IMR-90 (cell line): ENCODE results near the gene PRSS1. TPM values are rescaled to one million over a fixed set of nuclear protein-coding genes. Genes with fewer than 3 reads are reported as not detected.

Experiments
- ATAC-seq: fragments of 200-7000 bp; cut with Tn5 transposase; 2 replicates; pipeline ENCODE4 v1.9.1; 2020; ENCODE audit warnings: low read depth, mild to moderate bottlenecking, moderate library complexity
- BruUV-seq: library from RNA; stranded (reverse); fragments of 400-500 nt; replicated peaks from 2 replicates; lab custom pipeline; 2021; lab: Mats Ljungman, UMichigan
- CTCF ChIA-PET: fragments of 300-600 bp; formaldehyde crosslinking; extraction: SDS; loops from one replicate; lab custom pipeline; 2021; ENCODE audit warnings: antibody characterized with exemption; lab: Yijun Ruan, JAX
- POLR2A ChIA-PET: fragments of 300-600 bp; sonication (Branson Sonifier 250); formaldehyde crosslinking; loops from one replicate; lab custom pipeline; 2022; ENCODE audit warnings: antibody characterized with exemption; ENCODE audit not compliant: unreplicated experiment; lab: Charles Lee
- DNase-seq: peaks from one replicate; pipeline ENCODE4 v3.0.0; 2013
- H2AFZ ChIP-seq: replicated peaks from 2 replicates; pipeline ENCODE3; 2013; ENCODE audit warnings: low read length, mild to moderate bottlenecking; ENCODE audit not compliant: poor library complexity
- H2AK5ac ChIP-seq: 2 replicates; pipeline ENCODE4 v1.6.1; 2013; ENCODE audit warnings: low read depth, low read length, inconsistent platforms
- H2AK9ac ChIP-seq: replicated peaks from 2 replicates; pipeline ENCODE3; 2013; ENCODE audit warnings: mild to moderate bottlenecking, low read depth, low read length, moderate library complexity; ENCODE audit not compliant: poor library complexity
- H2BK120ac ChIP-seq: 2 replicates; pipeline ENCODE4 v1.6.1; 2013; ENCODE audit warnings: low read depth, low read length, inconsistent platforms
- H2BK15ac ChIP-seq: 3 replicates; pipeline ENCODE4 v1.6.1; 2013; ENCODE audit warnings: low read depth, low read length, inconsistent platforms
- H2BK20ac ChIP-seq: 2 replicates; pipeline ENCODE4 v1.6.1; 2013; ENCODE audit warnings: low read depth, mild to moderate bottlenecking, inconsistent platforms, low read length, moderate library complexity
- H2BK5ac ChIP-seq: 2 replicates; pipeline ENCODE4 v1.6.1; 2013; ENCODE audit warnings: mild to moderate bottlenecking, low read depth, low read length, inconsistent platforms; ENCODE audit not compliant: poor library complexity, severe bottlenecking
- H3K14ac ChIP-seq: replicated peaks from 2 replicates; pipeline ENCODE4 v1.6.1; 2013; ENCODE audit warnings: low read depth, low read length, inconsistent platforms
- H3K18ac ChIP-seq: 2 replicates; pipeline ENCODE4 v1.6.1; 2013; ENCODE audit warnings: low read depth, low read length, control low read depth
- H3K23ac ChIP-seq: 2 replicates; pipeline ENCODE4 v1.6.1; 2013; ENCODE audit warnings: low read depth, low read length, inconsistent platforms
- H3K27ac ChIP-seq: 2 replicates; pipeline ENCODE4 v1.5.1; 2013; ENCODE audit warnings: mild to moderate bottlenecking, control low read depth, low read length; ENCODE audit not compliant: insufficient read depth
- H3K27me3 ChIP-seq: 2 replicates; pipeline ENCODE4 v1.6.1; 2013; ENCODE audit warnings: low read length; ENCODE audit not compliant: control insufficient read depth, insufficient read depth
- H3K36me3 ChIP-seq: 2 replicates; pipeline ENCODE4 v1.6.1; 2013; ENCODE audit warnings: low read length, mixed read lengths; ENCODE audit not compliant: control insufficient read depth, insufficient read depth
- H3K4ac ChIP-seq: 2 replicates; pipeline ENCODE4 v1.6.1; 2013; ENCODE audit warnings: low read depth, low read length, inconsistent platforms
- H3K4me1 ChIP-seq: 2 replicates; pipeline ENCODE4 v1.6.1; 2013; ENCODE audit warnings: low read length, mixed read lengths; ENCODE audit not compliant: control insufficient read depth, insufficient read depth
- H3K4me2 ChIP-seq: 2 replicates; pipeline ENCODE4 v1.6.1; 2013; ENCODE audit warnings: low read depth, mild to moderate bottlenecking, control low read depth, low read length, moderate library complexity
- H3K4me3 ChIP-seq: 2 replicates; pipeline ENCODE4 v1.5.1; 2013; ENCODE audit warnings: low read depth, mild to moderate bottlenecking, control low read depth, low read length, moderate library complexity; ENCODE audit not compliant: insufficient read depth
- H3K56ac ChIP-seq: 2 replicates; pipeline ENCODE4 v1.6.1; 2013; ENCODE audit warnings: low read length, inconsistent platforms; ENCODE audit not compliant: insufficient read depth; ENCODE audit errors: extremely low read depth
- H3K79me1 ChIP-seq, 2 experiments: 2 replicates each; pipeline ENCODE4 v1.6.1; 2013; ENCODE audit warnings: low read length in 2 of 2, inconsistent platforms in 1 of 2, low read depth in 1 of 2
- H3K9ac ChIP-seq: 2 replicates; pipeline ENCODE4 v1.6.1; 2013; ENCODE audit warnings: low read depth, low read length, control low read depth
- H3K9me1 ChIP-seq: 2 replicates; pipeline ENCODE4 v1.6.1; 2013; ENCODE audit warnings: low read length, inconsistent platforms; ENCODE audit not compliant: insufficient read depth
- H3K9me3 ChIP-seq: 2 replicates; pipeline ENCODE4 v1.6.1; 2013; ENCODE audit warnings: low read length; ENCODE audit not compliant: control insufficient read depth, insufficient read depth
- H4K20me1 ChIP-seq: 2 replicates; pipeline ENCODE4 v1.6.1; 2013; ENCODE audit warnings: low read length, inconsistent platforms; ENCODE audit not compliant: insufficient read depth
- H4K5ac ChIP-seq: 2 replicates; pipeline ENCODE4 v1.6.1; 2013; ENCODE audit warnings: mild to moderate bottlenecking, low read depth, low read length, control low read depth
- H4K8ac ChIP-seq, 2 experiments: 2 replicates each; pipeline ENCODE4 v1.6.1; 2013; ENCODE audit warnings: low read depth in 2 of 2, low read length in 2 of 2, control low read depth in 1 of 2, inconsistent platforms in 1 of 2
- H4K91ac ChIP-seq: 2 replicates; pipeline ENCODE4 v1.6.1; 2013; ENCODE audit warnings: low read depth, low read length, inconsistent platforms; ENCODE audit not compliant: insufficient read depth
- CHD1 ChIP-seq: IDR thresholded peaks from 2 replicates; pipeline ENCODE4 v1.6.1; 2012; ENCODE audit warnings: low read depth, low read length, improper control_type of control experiment
- FOS ChIP-seq: fragments of 150-350 bp; IDR thresholded peaks from 2 replicates; pipeline ENCODE4 v1.6.1; 2016; ENCODE audit warnings: low read depth, low read length
- MAFK ChIP-seq: IDR thresholded peaks from 2 replicates; pipeline ENCODE4 v1.6.1; 2012; ENCODE audit warnings: low read depth, low read length, improper control_type of control experiment
- MXI1 ChIP-seq: IDR thresholded peaks from 2 replicates; pipeline ENCODE4 v1.6.1; 2012; ENCODE audit warnings: low read depth, mild to moderate bottlenecking, low read length, moderate library complexity, borderline replicate concordance
- POLR2A ChIP-seq: IDR thresholded peaks from 2 replicates; pipeline ENCODE4 v1.6.1; 2012; ENCODE audit warnings: mild to moderate bottlenecking, low read depth, low read length
- RAD21 ChIP-seq: IDR thresholded peaks from 2 replicates; pipeline ENCODE4 v1.6.1; 2012; ENCODE audit warnings: low read length, improper control_type of control experiment
- RCOR1 ChIP-seq: IDR thresholded peaks from 2 replicates; pipeline ENCODE4 v1.6.1; 2012; ENCODE audit warnings: mild to moderate bottlenecking, low read length, improper control_type of control experiment; ENCODE audit not compliant: insufficient replicate concordance
- RFX5 ChIP-seq: IDR thresholded peaks from 2 replicates; pipeline ENCODE4 v1.8.0; 2012; ENCODE audit warnings: low read depth, mild to moderate bottlenecking, low read length, moderate library complexity
- SMC3 ChIP-seq: fragments of 150-350 bp; IDR thresholded peaks from 2 replicates; pipeline ENCODE4 v1.6.1; 2016; ENCODE audit warnings: low read depth, mild to moderate bottlenecking, antibody characterized with exemption, low read length, moderate library complexity
- WGBS, 2 experiments: methylation state at CpG; one replicate each; pipeline versions ENCODE4 v1.1.5 to v1.1.7; 2013; ENCODE audit warnings: missing lambda C conversion rate in 2 of 2; ENCODE audit not compliant: insufficient read length in 1 of 2; ENCODE audit errors: extremely low coverage in 2 of 2; 5-methylcytosine and 5-hydroxymethylcytosine counted together
- dilution Hi-C: fragments of 300-500 bp; cut with HindIII; formaldehyde crosslinking; loops from one replicate; pipeline ENCODE4 v1.14.3; 2018; ENCODE audit warnings: low sequenced_read_pairs; ENCODE audit not compliant: unreplicated experiment
- in situ Hi-C: fragments of 300-500 bp; cut with MboI; formaldehyde crosslinking; loops from 3 replicates; pipeline ENCODE4 v1.14.3; 2019; ENCODE audit warnings: low sequenced_read_pairs, inconsistent platforms, mixed read lengths
- intact Hi-C: fragments of 100-400 bp; cut with micrococcal nuclease; formaldehyde crosslinking; loops from 2 replicates; pipeline ENCODE4 v1.10.0; 2022
- polyA plus RNA-seq, 3 experiments: library from polyadenylated mRNA; depleted of rRNA; stranded (reverse); fragments of >200 nt; gene quantifications; 2 replicates each; pipeline ENCODE4 v1.2.3, GENCODE V29; 2012; ENCODE audit warnings: low replicate concordance in 1 of 3
- total RNA-seq: library from RNA; depleted of rRNA; stranded (reverse); fragments of >200 nt; gene quantifications from 2 replicates; pipeline ENCODE4 v1.2.3, GENCODE V29; 2012
- TF ChIP-seq, protein P1 (sequence below): conservative IDR thresholded peaks from 2 replicates; pipeline ENCODE4 v1.5.1; 2012; ENCODE audit warnings: mild to moderate bottlenecking, low read depth, low read length, improper control_type of control experiment
- TF ChIP-seq, protein P2 (sequence below): fragments of 150-350 bp; IDR thresholded peaks from 2 replicates; pipeline ENCODE4 v1.6.1; 2016; ENCODE audit warnings: low read depth, mild to moderate bottlenecking, low read length, moderate library complexity, borderline replicate concordance

PRSS1 gene
- total and polyA plus RNA-seq, 2 of the 4 experiments (the other 2 are of a cell fraction), result not detected

DNA sequence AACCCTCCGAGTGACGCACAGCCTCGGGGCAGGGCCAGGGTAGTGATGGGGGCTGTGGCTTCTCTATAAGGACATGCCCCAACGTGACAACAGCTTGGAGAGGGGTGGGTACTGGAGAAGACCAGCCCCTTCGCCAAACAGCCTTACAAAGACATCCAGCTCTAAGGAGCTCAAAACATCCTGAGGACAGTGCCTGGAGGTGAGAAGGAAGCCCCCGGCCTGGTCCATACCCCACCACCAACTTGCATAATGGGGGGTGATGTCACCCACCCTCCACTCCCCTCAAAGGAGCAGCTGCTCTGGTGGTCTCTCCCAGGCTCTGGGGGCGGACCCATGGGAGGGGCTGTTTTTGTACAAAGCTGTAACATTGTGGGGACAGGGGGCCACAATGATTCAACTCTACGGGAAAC lies 36.6 kb downstream of the PRSS1 start:
- no peak overlapping the region for H2BK5ac ChIP-seq
- H2BK120ac ChIP-seq, result no peak overlapping the region
- in situ Hi-C loops (loop anchor here (10.0 kb wide), 1 partner anchor 181 kb away; no protein-coding TSS in a partner anchor), intact Hi-C loops (no loop called here), dilution Hi-C loops (loop anchor here (25.0 kb wide), 1 partner anchor 274 kb away; no protein-coding TSS in a partner anchor)
- no peak overlapping the region for H3K9ac ChIP-seq
- ChIA-PET POLR2A (no interaction called here), CTCF (interaction anchor here (1.6 to 1.8 kb wide), 2 partner anchors 154 to 251 kb away, joined by 6 read pairs; no protein-coding TSS in a partner anchor)
- no peak overlapping the region for H3K23ac ChIP-seq
- H3K9me3 ChIP-seq, result no peaks in the 10 kb centered on the region
- no peak for ATAC-seq
- no peak overlapping the region for H3K14ac ChIP-seq
- no peak overlapping the region for H2BK20ac ChIP-seq
- no peak overlapping the region for H2AFZ ChIP-seq
- H3K9me1 ChIP-seq, result no peaks in the 10 kb centered on the region
- no peak overlapping the region for H2AK5ac ChIP-seq
- no peak overlapping the region for H4K5ac ChIP-seq
- no peak overlapping the region for H3K27ac ChIP-seq
- H4K91ac ChIP-seq, result no peak overlapping the region
- H3K36me3 ChIP-seq, result no peaks in the 10 kb centered on the region
- no peak overlapping the region for H3K56ac ChIP-seq
- no peak overlapping the region for H2AK9ac ChIP-seq
- TF ChIP-seq, protein P1, sequence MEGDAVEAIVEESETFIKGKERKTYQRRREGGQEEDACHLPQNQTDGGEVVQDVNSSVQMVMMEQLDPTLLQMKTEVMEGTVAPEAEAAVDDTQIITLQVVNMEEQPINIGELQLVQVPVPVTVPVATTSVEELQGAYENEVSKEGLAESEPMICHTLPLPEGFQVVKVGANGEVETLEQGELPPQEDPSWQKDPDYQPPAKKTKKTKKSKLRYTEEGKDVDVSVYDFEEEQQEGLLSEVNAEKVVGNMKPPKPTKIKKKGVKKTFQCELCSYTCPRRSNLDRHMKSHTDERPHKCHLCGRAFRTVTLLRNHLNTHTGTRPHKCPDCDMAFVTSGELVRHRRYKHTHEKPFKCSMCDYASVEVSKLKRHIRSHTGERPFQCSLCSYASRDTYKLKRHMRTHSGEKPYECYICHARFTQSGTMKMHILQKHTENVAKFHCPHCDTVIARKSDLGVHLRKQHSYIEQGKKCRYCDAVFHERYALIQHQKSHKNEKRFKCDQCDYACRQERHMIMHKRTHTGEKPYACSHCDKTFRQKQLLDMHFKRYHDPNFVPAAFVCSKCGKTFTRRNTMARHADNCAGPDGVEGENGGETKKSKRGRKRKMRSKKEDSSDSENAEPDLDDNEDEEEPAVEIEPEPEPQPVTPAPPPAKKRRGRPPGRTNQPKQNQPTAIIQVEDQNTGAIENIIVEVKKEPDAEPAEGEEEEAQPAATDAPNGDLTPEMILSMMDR, result no peak
- TF ChIP-seq POLR2A (no peak), FOS (no peak), MXI1 (no peak), RCOR1 (no peak), MAFK (no peak), SMC3 (no peak), RFX5 (no peak), RAD21 (no peak), CHD1 (no peak)
- TF ChIP-seq, protein P2, sequence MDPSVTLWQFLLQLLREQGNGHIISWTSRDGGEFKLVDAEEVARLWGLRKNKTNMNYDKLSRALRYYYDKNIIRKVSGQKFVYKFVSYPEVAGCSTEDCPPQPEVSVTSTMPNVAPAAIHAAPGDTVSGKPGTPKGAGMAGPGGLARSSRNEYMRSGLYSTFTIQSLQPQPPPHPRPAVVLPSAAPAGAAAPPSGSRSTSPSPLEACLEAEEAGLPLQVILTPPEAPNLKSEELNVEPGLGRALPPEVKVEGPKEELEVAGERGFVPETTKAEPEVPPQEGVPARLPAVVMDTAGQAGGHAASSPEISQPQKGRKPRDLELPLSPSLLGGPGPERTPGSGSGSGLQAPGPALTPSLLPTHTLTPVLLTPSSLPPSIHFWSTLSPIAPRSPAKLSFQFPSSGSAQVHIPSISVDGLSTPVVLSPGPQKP, result no peak
- no peaks in the 10 kb centered on the region for H3K79me1 ChIP-seq
- no peak overlapping the region for H3K4me2 ChIP-seq
- H3K4me1 ChIP-seq, result no peaks in the 10 kb centered on the region
- H3K27me3 ChIP-seq, result peaks cover 9% of the 10 kb centered on the region
- BruUV-seq, result no TSS peak
- H3K4ac ChIP-seq, result no peak overlapping the region
- H2BK15ac ChIP-seq, result no peak overlapping the region
- no peak overlapping the region for H3K18ac ChIP-seq
- DNase-seq, result no peak
- no CpG with 5 or more reads among the region's 8 CpGs for WGBS, 2 experiments
- no peak overlapping the region for H4K8ac ChIP-seq
- no peaks in the 10 kb centered on the region for H4K20me1 ChIP-seq
- no peak overlapping the region for H3K4me3 ChIP-seq
